HG03432 (cell line): Measurements from ENCODE around the gene KCNN3.

Source experiments
- ATAC-seq: cut with Tn5 transposase; IDR thresholded peaks from one replicate; pipeline ENCODE4 v1.9.1; 2021; ENCODE audit warnings: mild to moderate bottlenecking, moderate library complexity; ENCODE audit not compliant: unreplicated experiment

Gene KCNN3

DNA sequence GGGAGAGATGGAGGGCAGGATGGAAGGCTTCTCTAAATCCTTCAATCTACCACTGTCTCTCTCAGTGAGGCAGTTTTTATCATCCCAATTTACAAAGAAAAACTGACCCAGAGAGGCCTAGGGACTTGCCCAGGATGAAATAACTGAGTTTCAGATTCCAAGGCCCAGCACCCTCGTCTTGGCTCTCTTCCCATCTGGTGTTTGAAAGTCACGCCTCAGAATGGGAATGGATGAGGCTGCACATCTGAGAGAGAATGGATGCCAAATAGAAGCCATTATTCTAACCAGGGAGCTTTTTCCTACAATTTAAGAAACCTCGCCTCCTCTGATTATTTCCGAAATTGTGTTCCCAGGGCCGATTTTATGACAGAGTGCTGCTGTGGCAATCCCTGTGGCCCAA lies 10.6 kb upstream of the KCNN3 start:
- ATAC-seq = no peak

- no peak for ATAC-seq
Observed at GRCh38 chr1:154879038-154879421, 8.9 kb upstream of the KCNN3 start.

- peak; percentile 67 for ATAC-seq
Observed at GRCh38 chr1:154878371-154879037, 8.4 kb upstream of the KCNN3 start.

DNA sequence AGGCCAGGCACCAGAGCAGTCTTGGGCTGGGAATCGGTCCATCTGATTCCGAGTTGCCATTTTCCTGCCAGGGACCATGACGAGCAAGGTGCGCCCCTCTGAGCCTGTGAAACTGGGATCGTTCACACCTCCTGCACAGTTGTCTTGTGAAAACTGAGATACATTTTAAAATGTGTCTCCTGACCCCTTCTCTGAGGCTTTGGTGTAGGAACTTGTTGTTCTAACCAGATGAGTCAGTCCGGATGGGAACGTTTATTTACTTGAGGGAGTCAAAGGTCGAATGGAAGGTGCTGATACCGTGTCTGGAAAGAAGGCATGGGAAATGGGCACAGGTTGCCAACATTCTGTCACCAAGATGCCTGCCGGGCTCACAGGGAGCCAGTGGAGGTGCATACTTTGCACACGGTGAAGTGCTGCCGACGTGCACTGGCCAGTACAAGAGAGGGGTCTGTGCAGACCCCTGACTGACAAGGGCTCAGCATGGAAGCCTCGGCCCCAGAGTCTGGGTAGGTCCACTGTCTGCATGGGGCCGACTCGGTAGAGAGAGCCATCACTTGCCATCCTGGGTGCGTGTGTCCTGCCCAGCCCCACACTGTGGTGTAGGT lies 7.4 kb upstream of the KCNN3 start:
- ATAC-seq = no peak

DNA sequence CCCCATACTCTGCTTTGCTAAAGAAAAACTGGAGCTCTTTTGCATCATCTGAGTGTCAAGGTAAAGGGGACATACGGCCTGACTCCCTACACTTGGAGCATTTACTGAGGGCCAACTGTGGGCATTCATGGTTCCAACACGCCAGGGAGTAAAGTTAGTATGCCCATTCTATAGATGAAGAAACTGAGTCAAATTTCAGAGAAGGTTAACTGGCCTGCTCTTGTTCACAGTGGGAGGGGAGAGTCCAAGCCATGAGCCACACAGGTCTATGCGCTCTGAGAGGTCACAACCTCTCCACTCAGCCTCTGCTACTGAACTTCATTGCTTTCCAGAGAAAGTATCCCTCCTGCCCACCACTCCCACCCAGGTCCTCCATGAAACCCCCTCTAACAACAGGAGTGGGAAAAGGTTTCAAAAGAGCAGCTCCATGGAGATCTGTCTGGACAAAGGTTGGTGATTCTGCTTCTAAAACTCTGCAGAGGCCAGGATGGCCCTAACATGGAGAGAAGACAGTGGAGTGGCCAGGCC lies 6.8 kb upstream of the KCNN3 start:
- ATAC-seq = no peak

DNA sequence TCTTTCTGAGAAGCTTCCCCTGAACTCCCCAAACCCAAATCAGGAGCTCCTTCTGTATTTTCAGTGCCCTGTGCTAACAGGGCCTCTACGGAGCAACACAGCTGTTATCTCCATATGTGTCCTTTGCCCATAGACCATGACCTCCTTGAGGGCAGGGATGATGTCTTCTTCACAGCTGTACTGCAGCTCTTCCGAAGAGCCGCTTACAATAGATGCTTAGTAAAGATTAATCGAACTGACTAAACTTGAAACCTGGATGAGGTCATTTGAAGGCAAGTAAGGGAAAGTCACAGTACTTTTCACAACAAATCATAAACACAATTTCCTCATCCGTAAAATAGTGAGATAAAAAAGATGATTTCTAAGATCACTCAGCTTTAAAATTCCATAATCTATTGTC lies 4.4 kb upstream of the KCNN3 start:
- ATAC-seq = no peak

DNA sequence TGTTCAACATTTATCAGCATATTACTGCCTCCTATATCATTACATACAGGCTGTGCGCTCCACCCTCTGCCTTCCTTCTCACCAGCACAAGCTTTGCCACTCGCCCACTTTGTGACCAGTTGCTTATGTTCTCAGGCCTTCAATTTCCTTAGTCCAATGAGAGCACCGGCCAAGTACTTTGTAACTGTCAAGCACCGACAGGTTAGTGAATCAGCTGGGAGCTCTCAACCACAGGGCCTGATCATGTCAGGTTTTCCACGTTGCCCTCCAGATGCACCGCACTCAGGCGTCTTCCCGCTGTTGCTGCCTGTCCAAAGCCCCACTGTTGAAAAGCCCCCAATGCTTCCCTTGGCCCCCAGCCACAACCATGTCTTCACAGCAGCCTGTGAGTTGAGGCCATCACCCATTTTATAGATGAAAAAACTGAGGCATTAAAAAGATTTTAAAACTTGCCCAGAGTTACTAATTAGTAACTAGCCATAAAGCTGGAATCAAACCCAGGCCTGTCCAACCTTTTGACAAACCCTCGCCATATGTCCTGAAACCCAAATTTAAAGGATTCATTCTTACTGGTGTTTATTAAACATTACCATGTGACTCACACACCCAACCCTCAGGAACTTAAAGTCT lies 3.4 kb upstream of the KCNN3 start:
- ATAC-seq = no peak

DNA sequence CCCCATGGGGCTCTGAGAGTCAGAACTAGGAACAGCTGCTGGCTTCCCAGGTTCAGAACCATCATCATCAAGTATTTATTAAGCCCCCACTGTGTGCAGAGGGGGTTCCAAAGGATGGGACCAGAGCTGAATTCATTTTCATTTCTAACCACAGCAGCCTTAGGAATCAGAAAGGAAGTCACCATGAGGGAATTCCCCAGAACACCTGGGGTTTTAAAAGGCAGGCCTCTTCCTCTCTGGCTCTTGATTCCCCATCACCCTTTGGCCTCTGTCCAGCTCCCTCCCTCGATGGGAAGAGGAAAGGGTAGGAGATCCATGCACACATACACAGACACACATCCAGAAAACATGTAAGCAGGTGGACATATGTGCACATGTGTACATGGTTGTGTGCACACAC lies 1.3 kb upstream of the KCNN3 start:
- no peak for ATAC-seq

GRCh38 chr1:154870734-154871133 lies 653 bp upstream of the KCNN3 start:
- no peak for ATAC-seq

DNA sequence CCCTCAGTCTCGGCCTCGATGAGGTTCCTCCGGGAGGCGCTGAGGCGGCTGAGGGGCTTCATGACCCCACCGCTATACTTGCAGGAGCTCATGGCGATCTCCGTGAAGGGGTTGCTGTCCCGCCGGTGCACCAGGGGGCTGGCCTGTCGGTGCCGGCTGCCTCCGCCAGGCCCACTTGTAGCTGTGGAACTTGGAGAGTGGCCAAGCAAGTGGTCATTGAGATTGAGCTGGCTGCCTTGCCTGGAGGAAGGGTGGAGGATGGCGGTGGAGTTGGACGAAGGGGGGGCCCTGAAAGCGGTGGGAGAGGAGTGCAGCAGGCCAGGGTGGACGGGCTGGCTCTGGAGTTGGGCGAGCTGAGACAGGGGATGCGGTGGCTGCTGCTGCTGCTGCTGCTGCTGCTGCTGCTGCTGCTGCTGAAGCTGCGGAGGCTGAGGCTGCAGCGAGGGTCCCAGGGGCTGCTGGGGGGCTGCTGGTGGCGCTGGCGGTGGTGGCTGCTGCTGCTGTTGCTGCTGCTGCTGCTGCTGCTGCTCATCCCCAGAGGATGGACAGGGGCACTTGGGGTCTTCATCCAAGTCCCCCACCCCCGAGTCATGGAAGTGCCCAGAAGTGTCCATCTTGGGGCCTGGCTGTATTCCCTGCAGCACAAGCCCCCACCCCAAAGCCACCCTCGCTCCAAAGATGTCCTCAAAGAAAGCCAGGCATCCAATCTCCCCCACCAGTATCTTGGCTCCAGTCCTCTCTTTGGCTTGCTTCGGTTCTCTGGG lies 548 bp downstream of the KCNN3 start:
- no peak for ATAC-seq

DNA sequence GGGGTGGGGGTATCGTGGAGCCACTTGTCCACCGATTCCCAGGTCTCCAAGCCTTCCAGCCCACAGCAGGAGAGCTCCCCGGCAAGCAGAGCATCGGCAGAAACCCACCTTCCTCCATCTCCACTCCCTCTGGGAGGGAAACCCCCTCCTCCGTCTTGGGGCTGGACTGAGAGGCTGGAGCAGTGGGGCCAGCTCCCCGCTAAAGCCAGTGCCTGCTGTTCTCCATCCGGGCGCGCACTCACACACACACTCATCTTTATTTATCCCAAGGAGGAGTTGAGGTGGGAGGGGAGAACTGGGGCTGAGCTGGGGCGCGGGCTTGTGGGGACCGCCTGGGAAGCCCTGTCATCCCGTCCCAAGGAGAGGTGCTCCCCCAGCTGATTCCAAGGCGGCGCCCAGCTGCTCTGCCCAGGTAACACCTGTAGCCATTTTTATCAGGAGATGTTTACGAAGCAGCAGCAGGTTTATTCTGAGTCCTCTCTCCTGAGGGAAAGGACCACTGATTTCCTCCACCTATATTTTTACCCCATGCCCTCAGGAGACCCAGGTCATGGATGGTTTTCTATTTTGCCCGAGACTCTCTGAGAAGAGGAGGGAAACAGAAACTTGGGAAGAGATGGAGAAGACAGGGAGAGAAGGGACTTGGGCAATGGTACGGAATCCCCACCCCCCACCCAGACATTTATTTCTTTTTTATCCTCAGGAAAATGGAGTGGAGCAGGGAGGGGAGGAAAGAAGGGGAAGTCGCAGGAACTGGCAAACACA lies 2.1 kb downstream of the KCNN3 start:
- no peak for ATAC-seq

DNA sequence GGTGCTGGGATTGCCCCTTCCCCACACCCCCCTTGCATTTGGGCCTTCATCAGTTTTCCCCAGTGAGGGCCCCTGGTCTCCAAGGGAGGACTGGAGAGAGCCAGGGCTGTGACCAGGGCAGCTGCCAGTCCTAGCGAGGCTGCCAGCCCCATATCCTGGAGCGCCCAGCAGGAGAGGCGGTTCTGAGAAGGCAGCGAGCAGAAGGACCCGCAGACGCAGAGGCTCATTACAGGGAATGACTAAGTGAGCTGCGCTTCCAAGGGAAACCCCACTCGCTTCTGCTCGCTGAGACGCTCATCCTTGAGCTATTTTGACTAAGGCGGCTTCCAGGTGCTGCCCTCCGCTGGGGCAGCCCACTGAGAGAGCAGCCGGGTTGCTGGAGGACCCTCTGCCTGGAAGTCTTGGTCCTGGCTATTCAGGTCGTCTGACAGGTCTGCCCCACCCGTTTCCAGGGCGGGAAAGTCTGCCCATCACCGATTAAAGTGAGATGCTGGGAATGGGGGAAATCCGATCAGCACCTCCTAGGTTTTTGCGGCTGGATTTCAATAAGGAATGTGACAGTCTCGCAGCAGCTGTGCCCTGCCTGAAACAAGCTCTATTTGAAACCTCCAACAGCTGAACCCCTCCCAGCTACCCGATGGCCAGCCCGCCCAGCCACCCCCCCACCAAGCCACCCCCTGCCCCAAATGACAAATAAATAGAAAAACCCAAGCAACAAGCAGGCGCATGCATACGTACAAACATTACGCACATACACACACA lies 2.8 kb downstream of the KCNN3 start:
- ATAC-seq = no peak

GRCh38 chr1:154866257-154867063 lies 3.6 kb downstream of the KCNN3 start:
- ATAC-seq = no peak

GRCh38 chr1:154865442-154866256 lies 4.4 kb downstream of the KCNN3 start:
- no peak for ATAC-seq

- ATAC-seq = no peak
Observed at GRCh38 chr1:154864189-154864975, 5.7 kb downstream of the KCNN3 start.

DNA sequence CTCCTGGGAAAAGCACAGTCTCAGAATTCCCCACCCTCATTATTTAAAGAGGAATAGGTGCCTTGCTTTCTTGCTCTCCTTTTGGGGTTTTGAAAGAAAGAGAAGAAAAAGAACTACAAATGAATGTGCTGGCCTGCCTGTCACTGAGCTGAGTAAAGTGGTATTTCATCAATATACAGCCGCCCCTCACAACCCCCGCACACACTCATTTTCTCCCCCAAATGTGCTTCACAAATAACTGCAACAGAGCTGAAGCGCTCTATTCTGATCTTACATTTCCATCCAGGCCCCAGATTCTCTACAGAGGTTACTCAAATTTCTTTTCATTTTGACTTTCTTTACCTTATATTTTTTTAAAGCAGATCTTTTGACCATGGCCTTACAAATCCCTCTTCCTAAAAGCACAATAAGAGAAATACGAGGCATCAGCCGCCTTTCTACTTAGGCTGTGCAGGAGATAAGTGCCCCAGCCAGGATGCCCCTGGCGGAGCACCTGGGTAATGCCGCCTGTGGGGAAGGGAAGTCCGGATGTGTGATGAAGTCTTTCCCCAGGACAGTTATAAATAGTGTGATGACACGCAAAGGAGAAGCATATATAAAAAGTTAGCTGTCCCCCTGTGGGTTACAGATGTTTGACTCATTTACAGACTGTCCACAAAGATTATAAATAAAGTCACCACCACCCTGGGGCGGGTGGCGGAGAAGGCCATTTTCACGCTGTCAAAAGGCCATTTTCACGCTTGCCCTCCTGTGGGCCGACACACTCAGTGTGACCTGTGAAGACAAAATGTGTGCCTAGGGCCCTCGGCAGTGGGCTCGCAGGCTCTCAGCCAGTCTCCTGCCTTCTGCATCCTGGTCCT lies 6.5 kb downstream of the KCNN3 start:
- peak; percentile 27 for ATAC-seq

DNA sequence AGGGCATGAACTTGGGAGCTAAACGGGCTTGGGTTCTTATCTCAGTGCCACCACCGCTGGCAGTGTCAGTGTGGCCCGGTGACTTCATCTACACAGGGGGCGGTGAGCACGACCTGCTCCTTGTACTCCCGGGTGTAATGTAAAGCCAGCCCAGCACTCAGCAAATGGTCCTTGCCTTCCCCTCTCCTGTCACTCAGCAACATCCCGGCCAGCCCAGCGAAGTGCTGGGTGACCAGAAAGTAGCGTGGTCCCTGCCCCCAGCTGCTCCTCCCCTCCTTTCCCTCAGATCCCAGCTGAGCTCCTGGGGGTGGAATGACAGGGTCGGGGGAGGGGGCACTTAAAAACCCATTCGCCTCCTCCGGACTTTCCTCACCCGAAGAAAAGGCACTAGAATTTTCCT lies 7.2 kb downstream of the KCNN3 start:
- ATAC-seq = no peak
